Mesendoderm (in vitro differentiated cells): Measurements from ENCODE around the gene CDH23.

Experiments used
- DNase-seq: peaks from one replicate; pipeline ENCODE4 v3.0.0; 2013
- H2AK5ac ChIP-seq: 2 replicates; pipeline ENCODE4 v1.6.1; 2013; ENCODE audit warnings: low read length, inconsistent platforms
- H2BK120ac ChIP-seq: 2 replicates; pipeline ENCODE4 v1.6.1; 2013; ENCODE audit warnings: low read depth, mild to moderate bottlenecking, low read length, moderate library complexity, mixed read lengths
- H2BK15ac ChIP-seq: replicated peaks from 2 replicates; pipeline ENCODE4 v1.6.1; 2013; ENCODE audit warnings: low read depth, mild to moderate bottlenecking, moderate library complexity
- H2BK5ac ChIP-seq: 2 replicates; pipeline ENCODE4 v1.6.1; 2013; ENCODE audit warnings: low read length, inconsistent platforms
- H3K18ac ChIP-seq: 2 replicates; pipeline ENCODE4 v1.6.1; 2013; ENCODE audit warnings: mild to moderate bottlenecking, low read length, mixed read lengths
- H3K23ac ChIP-seq: one replicate; pipeline ENCODE4 v1.6.1; 2013; ENCODE audit warnings: low read length
- H3K27ac ChIP-seq: 2 replicates; pipeline ENCODE4 v1.5.1; 2013; ENCODE audit warnings: low read depth, mild to moderate bottlenecking, inconsistent platforms, low read length, moderate library complexity
- H3K27me3 ChIP-seq: 2 replicates; pipeline ENCODE4 v1.6.1; 2013; ENCODE audit warnings: low read length, control low read depth, mild to moderate bottlenecking, inconsistent platforms; ENCODE audit not compliant: insufficient read depth, poor library complexity
- H3K36me3 ChIP-seq: 2 replicates; pipeline ENCODE4 v1.6.1; 2013; ENCODE audit warnings: low read length, inconsistent platforms; ENCODE audit not compliant: control insufficient read depth, insufficient read depth
- H3K4ac ChIP-seq: one replicate; pipeline ENCODE4 v1.6.1; 2013; ENCODE audit warnings: low read depth, mild to moderate bottlenecking, low read length, moderate library complexity
- H3K4me1 ChIP-seq: 2 replicates; pipeline ENCODE4 v1.6.1; 2013; ENCODE audit warnings: low read depth, low read length, inconsistent platforms; ENCODE audit not compliant: control insufficient read depth
- H3K4me2 ChIP-seq: 2 replicates; pipeline ENCODE4 v1.6.1; 2013; ENCODE audit warnings: low read length
- H3K4me3 ChIP-seq: 2 replicates; pipeline ENCODE4 v1.5.1; 2013; ENCODE audit warnings: mild to moderate bottlenecking, low read length
- H3K56ac ChIP-seq: one replicate; pipeline ENCODE4 v1.6.1; 2013; ENCODE audit warnings: low read length
- H3K79me1 ChIP-seq: 2 replicates; pipeline ENCODE4 v1.6.1; 2013; ENCODE audit warnings: low read length, inconsistent platforms
- H3K79me2 ChIP-seq: 2 replicates; pipeline ENCODE4 v1.6.1; 2013; ENCODE audit warnings: mild to moderate bottlenecking, low read length; ENCODE audit not compliant: control insufficient read depth, insufficient read depth
- H3K9ac ChIP-seq: 2 replicates; pipeline ENCODE4 v1.6.1; 2013; ENCODE audit warnings: low read length, inconsistent platforms
- H4K5ac ChIP-seq: one replicate; pipeline ENCODE4 v1.6.1; 2013; ENCODE audit warnings: low read length
- H4K8ac ChIP-seq: one replicate; pipeline ENCODE4 v1.6.1; 2013; ENCODE audit warnings: low read depth, mild to moderate bottlenecking, control low read depth, low read length, moderate library complexity
- whole genome bisulfite sequencing: extraction: QIAGEN DNeasy Blood & Tissue Kit; methylation state at CpG from one replicate; pipeline ENCODE4 v1.1.7; 2013; ENCODE audit warnings: low lambda C conversion rate, missing lambda C conversion rate; ENCODE audit not compliant: insufficient coverage; ENCODE audit errors: extremely low coverage; 5-methylcytosine and 5-hydroxymethylcytosine counted together

CDH23 gene

GRCh38 chr10:71419750-71420149 is 23.0 kb downstream of the CDH23 start:
- Histone ChIP-seq H3K23ac (no peak overlapping the region), H2BK15ac (no peak overlapping the region), H3K4ac (no peak overlapping the region), H3K9ac (no peak overlapping the region), H3K79me2 (no peaks in the 10 kb centered on the region), H4K8ac (no peak overlapping the region), H3K18ac (no peak overlapping the region), H3K27ac (no peak overlapping the region), H3K36me3 (no peaks in the 10 kb centered on the region), H2AK5ac (no peak overlapping the region), H3K27me3 (no peaks in the 10 kb centered on the region), H3K4me2 (no peak overlapping the region), H3K56ac (no peak overlapping the region), H3K4me1 (no peaks in the 10 kb centered on the region), H2BK120ac (no peak overlapping the region), H3K4me3 (no peak overlapping the region), H2BK5ac (no peak overlapping the region), H3K79me1 (no peaks in the 10 kb centered on the region), H4K5ac (no peak overlapping the region)
- no peak for DNase-seq
- no CpG with 5 or more reads among the region's 2 CpGs for whole genome bisulfite sequencing

GRCh38 chr10:71421075-71421434 is 24.3 kb downstream of the CDH23 start:
- Histone ChIP-seq H4K8ac (no peak overlapping the region), H2BK15ac (no peak overlapping the region), H3K4me3 (no peak overlapping the region), H3K4me2 (no peak overlapping the region), H3K79me1 (no peaks in the 10 kb centered on the region), H4K5ac (no peak overlapping the region), H2BK120ac (no peak overlapping the region), H3K56ac (no peak overlapping the region), H3K4ac (no peak overlapping the region), H3K36me3 (no peaks in the 10 kb centered on the region), H2BK5ac (no peak overlapping the region), H3K18ac (no peak overlapping the region), H3K27ac (no peak overlapping the region), H2AK5ac (no peak overlapping the region), H3K9ac (no peak overlapping the region), H3K23ac (no peak overlapping the region), H3K79me2 (no peaks in the 10 kb centered on the region), H3K27me3 (no peaks in the 10 kb centered on the region), H3K4me1 (no peaks in the 10 kb centered on the region)
- DNase-seq = no peak
- no CpG with 5 or more reads among the region's 4 CpGs for WGBS

DNA sequence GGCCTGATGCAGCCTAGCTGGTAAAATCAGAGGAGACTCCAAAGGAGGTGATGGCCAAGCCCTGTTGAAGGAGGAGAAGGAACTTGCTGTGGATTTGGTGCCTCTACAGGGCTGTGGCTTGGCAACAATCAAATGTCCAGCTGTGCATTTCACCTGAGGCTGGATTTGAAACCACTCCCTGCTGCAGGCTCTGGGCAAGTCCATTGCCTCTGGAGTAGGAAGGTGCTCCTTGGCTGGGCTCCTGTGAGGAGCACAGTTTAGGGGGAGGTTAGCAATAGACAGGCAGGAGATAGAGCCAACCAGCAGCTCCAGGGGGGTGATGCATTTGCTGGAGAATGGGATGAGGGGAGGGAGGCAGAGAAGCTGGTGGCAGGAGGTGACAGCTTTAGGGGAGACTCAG is 26.5 kb downstream of the CDH23 start:
- no peaks in the 10 kb centered on the region for H3K27me3 ChIP-seq

GRCh38 chr10:71423901-71424300 is 27.2 kb downstream of the CDH23 start:
- Histone ChIP-seq H2BK120ac (no peak overlapping the region), H2AK5ac (no peak overlapping the region), H3K56ac (no peak overlapping the region), H4K5ac (no peak overlapping the region), H3K36me3 (no peaks in the 10 kb centered on the region), H3K18ac (no peak overlapping the region), H3K9ac (no peak overlapping the region), H3K27me3 (no peaks in the 10 kb centered on the region), H3K4ac (no peak overlapping the region), H3K79me1 (no peaks in the 10 kb centered on the region), H3K79me2 (no peaks in the 10 kb centered on the region), H2BK5ac (no peak overlapping the region), H3K4me3 (no peak overlapping the region), H3K4me2 (no peak overlapping the region), H3K4me1 (no peaks in the 10 kb centered on the region), H2BK15ac (no peak overlapping the region), H3K23ac (no peak overlapping the region), H4K8ac (no peak overlapping the region), H3K27ac (no peak overlapping the region)
- no peak for DNase-seq
- WGBS = no CpG with 5 or more reads among the region's 12 CpGs

More for the DNA sequence above, 26.5 kb downstream of the CDH23 start:
- Histone ChIP-seq H3K23ac (no peak overlapping the region), H3K56ac (no peak overlapping the region), H3K79me1 (no peaks in the 10 kb centered on the region), H3K4me2 (no peak overlapping the region), H2AK5ac (no peak overlapping the region), H3K9ac (no peak overlapping the region), H4K5ac (no peak overlapping the region), H3K18ac (no peak overlapping the region), H3K4me1 (no peaks in the 10 kb centered on the region), H3K27ac (no peak overlapping the region), H3K79me2 (no peaks in the 10 kb centered on the region), H3K4ac (no peak overlapping the region), H3K4me3 (no peak overlapping the region), H4K8ac (no peak overlapping the region), H3K36me3 (no peaks in the 10 kb centered on the region), H2BK15ac (no peak overlapping the region), H2BK120ac (no peak overlapping the region), H2BK5ac (no peak overlapping the region)
- no peak for DNase-seq

GRCh38 chr10:71424496-71425194 is 27.9 kb downstream of the CDH23 start:
- Histone ChIP-seq H3K18ac (no peak overlapping the region), H3K9ac (no peak overlapping the region), H2BK5ac (no peak overlapping the region), H3K36me3 (no peaks in the 10 kb centered on the region), H3K4me1 (no peaks in the 10 kb centered on the region), H4K5ac (no peak overlapping the region), H3K23ac (no peak overlapping the region), H3K27me3 (no peaks in the 10 kb centered on the region), H3K79me1 (no peaks in the 10 kb centered on the region), H3K27ac (no peak overlapping the region), H3K79me2 (no peaks in the 10 kb centered on the region), H2BK120ac (no peak overlapping the region), H3K56ac (no peak overlapping the region), H2BK15ac (no peak overlapping the region), H2AK5ac (no peak overlapping the region), H3K4ac (no peak overlapping the region), H4K8ac (no peak overlapping the region), H3K4me3 (no peak overlapping the region), H3K4me2 (no peak overlapping the region)
- no CpG with 5 or more reads among the region's 9 CpGs for WGBS
- DNase-seq = no peak

DNA sequence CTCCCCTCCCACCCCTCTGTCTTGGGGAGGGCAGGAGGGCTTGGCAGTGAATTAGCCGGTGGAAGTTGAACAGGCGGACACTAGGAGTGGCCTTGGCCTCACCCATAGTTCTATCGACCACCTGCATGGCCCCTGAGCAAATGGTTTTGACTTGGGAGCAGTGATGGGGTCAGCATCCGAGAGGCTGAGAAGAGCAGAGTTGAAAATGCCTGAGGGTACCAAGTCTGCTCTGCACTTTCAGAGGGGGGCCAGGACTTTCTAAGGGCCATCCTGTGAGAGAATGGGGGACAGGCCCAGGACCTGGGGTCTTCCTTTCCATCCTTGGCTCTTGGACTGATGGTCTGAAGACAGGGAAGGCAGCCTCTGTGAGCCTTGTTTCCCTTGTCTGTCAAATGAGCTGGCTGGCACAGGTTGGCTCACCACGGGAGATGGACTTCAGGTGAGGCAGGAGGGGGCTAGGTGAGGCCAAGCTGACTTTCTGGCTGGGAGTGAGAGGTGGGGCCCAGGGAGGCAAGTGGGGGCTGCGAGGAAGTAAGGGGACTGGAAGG is 29.4 kb downstream of the CDH23 start:
- Histone ChIP-seq H3K79me1 (no peaks in the 10 kb centered on the region), H2AK5ac (no peak overlapping the region), H3K27ac (no peak overlapping the region), H2BK5ac (no peak overlapping the region), H3K4me1 (no peaks in the 10 kb centered on the region), H3K9ac (no peak overlapping the region), H3K56ac (no peak overlapping the region), H2BK120ac (no peak overlapping the region), H3K18ac (no peak overlapping the region), H3K27me3 (no peaks in the 10 kb centered on the region), H3K4ac (no peak overlapping the region), H3K23ac (no peak overlapping the region), H4K5ac (no peak overlapping the region), H3K36me3 (no peaks in the 10 kb centered on the region), H2BK15ac (no peak overlapping the region), H4K8ac (no peak overlapping the region), H3K4me2 (no peak overlapping the region), H3K79me2 (no peaks in the 10 kb centered on the region), H3K4me3 (no peak overlapping the region)
- WGBS = no CpG with 5 or more reads among the region's 6 CpGs
- DNase-seq = no peak
